GM23248 (cell line): Measurements from ENCODE around the gene MYO15A. TPM values are rescaled to one million over a fixed set of nuclear protein-coding genes. Genes with fewer than 3 reads are reported as not detected.

Experiments
- DNase-seq: peaks from one replicate; pipeline ENCODE4 v3.0.0-alpha.2; 2015
- H2AFZ ChIP-seq: fragments of 200-600 bp; sonication (generic); 2 replicates; pipeline ENCODE4 v1.6.1; 2016; ENCODE audit warnings: antibody characterized with exemption
- H3F3A ChIP-seq: fragments of 200-600 bp; sonication (generic); 2 replicates; pipeline ENCODE4 v1.6.1; 2016; ENCODE audit warnings: mild to moderate bottlenecking, antibody characterized with exemption, mixed run types; ENCODE audit not compliant: insufficient read depth
- H3K27ac ChIP-seq: fragments of 200-600 bp; sonication (generic); 2 replicates; pipeline ENCODE4 v1.5.1; 2016; ENCODE audit warnings: mild to moderate bottlenecking
- H3K27me3 ChIP-seq: fragments of 200-600 bp; sonication (generic); replicated peaks from 2 replicates; pipeline ENCODE4 v1.6.1; 2016; ENCODE audit warnings: mild to moderate bottlenecking; ENCODE audit not compliant: insufficient read depth
- H3K36me3 ChIP-seq: fragments of 200-600 bp; sonication (generic); 2 replicates; pipeline ENCODE4 v1.6.1; 2016; ENCODE audit warnings: low read depth, mild to moderate bottlenecking
- H3K4me1 ChIP-seq: fragments of 200-600 bp; sonication (generic); 2 replicates; pipeline ENCODE4 v1.6.1; 2016; ENCODE audit warnings: mild to moderate bottlenecking; ENCODE audit not compliant: insufficient read depth
- H3K4me2 ChIP-seq: fragments of 200-600 bp; sonication (generic); one replicate; pipeline ENCODE4 v1.6.1; 2016; ENCODE audit warnings: mild to moderate bottlenecking; ENCODE audit not compliant: unreplicated experiment
- H3K4me3 ChIP-seq: fragments of 200-600 bp; sonication (generic); 2 replicates; pipeline ENCODE4 v1.5.1; 2016; ENCODE audit warnings: mild to moderate bottlenecking
- H3K79me2 ChIP-seq: fragments of 200-600 bp; sonication (generic); 2 replicates; pipeline ENCODE4 v1.6.1; 2016; ENCODE audit warnings: mild to moderate bottlenecking; ENCODE audit not compliant: insufficient read depth
- H3K9ac ChIP-seq: fragments of 200-600 bp; sonication (generic); 2 replicates; pipeline ENCODE4 v1.6.1; 2016; ENCODE audit warnings: mild to moderate bottlenecking
- H3K9me2 ChIP-seq: fragments of 200-600 bp; sonication (generic); 2 replicates; pipeline ENCODE4 v1.6.1; 2016; ENCODE audit warnings: mixed run types, mild to moderate bottlenecking, moderate library complexity; ENCODE audit not compliant: insufficient read depth
- H3K9me3 ChIP-seq: fragments of 200-600 bp; sonication (generic); one replicate; pipeline ENCODE4 v1.6.1; 2017; ENCODE audit warnings: low read depth
- H4K20me1 ChIP-seq: fragments of 200-600 bp; sonication (generic); 2 replicates; pipeline ENCODE4 v1.6.0; 2016; ENCODE audit not compliant: insufficient read depth
- EZH2 ChIP-seq: fragments of 200-600 bp; sonication (generic); IDR thresholded peaks from 2 replicates; pipeline ENCODE4 v1.6.1; 2018; ENCODE audit warnings: antibody characterized with exemption, mild to moderate bottlenecking; ENCODE audit not compliant: insufficient read depth, poor library complexity, severe bottlenecking
- EZH2phosphoT487 ChIP-seq: fragments of 200-600 bp; sonication (generic); IDR thresholded peaks from 2 replicates; pipeline ENCODE4 v1.6.1; 2018; ENCODE audit warnings: antibody characterized with exemption, moderate library complexity, mild to moderate bottlenecking, low read depth; ENCODE audit not compliant: insufficient read depth
- WGBS, 2 experiments: methylation state at CpG; one replicate each; pipeline ENCODE4 v1.1.6; 2015 to 2017; ENCODE audit warnings: low lambda C conversion rate in 2 of 2, low coverage in 1 of 2; ENCODE audit errors: missing lambda C conversion rate in 2 of 2; 5-methylcytosine and 5-hydroxymethylcytosine counted together
- in situ Hi-C: fragments of 300-500 bp; cut with MboI; formaldehyde crosslinking; loops from 2 replicates; pipeline ENCODE4 v1.15.0; 2020
- polyA plus RNA-seq: library from polyadenylated mRNA; unstranded; fragments of >200 nt; fragmentation: Nextera tagmentation; extraction: Ambion mirVana; gene quantifications from 2 replicates; pipeline ENCODE4 v1.2.1, GENCODE V29; 2016
- total RNA-seq: library from RNA; depleted of rRNA; stranded (reverse); fragments of >200 nt; shearing (Covaris generic); gene quantifications from 2 replicates; pipeline ENCODE4 v1.2.3, GENCODE V29; 2014

MYO15A gene
- total and polyA plus RNA-seq, 2 experiments from 2014 or later, result 0.54 to 0.70 TPM

DNA sequence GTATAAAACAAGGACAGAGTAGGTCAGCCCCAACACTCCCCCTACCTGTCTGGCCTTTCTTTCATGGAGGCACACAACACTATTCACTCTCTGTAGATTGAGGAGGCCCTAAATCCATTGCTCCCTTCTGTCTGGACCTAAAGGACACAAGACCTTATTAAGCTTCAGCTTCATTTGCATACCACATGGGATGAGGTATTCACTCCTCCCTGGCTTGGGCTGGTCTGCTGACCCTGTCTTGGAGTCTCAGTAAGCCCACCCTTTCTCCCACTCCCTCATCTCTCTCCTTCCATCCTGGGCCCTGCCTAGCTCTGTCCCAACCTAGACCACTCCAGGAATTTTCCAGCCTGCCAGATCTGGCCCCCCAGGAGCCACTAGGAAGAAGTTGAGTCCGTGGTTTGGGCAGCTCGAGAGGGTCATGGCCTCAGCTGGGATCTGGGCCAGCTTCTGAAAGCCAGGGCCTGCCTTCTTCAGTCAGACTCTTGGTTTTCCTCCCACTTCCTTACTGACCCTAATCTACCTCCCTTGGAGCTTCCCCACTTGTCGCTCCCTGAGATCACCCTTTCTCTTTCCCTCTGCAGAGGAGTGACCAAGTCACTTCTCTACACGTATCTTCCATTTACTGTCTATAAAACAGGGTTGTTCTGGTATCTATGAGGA lies 110.3 kb downstream of the MYO15A start:
- H4K20me1 ChIP-seq, result no peaks in the 10 kb centered on the region
- no peak overlapping the region for H3K9ac ChIP-seq
- no peak overlapping the region for H2AFZ ChIP-seq
- TF ChIP-seq EZH2 (no peak), EZH2phosphoT487 (no peak)
- H3K9me2 ChIP-seq, result no peaks in the 10 kb centered on the region
- H3K27ac ChIP-seq, result no peak overlapping the region
- peak; percentile 56 for DNase-seq
- no peak overlapping the region for H3K4me2 ChIP-seq
- peaks cover 21% of the 10 kb centered on the region for H3F3A ChIP-seq
- no peaks in the 10 kb centered on the region for H3K79me2 ChIP-seq
- WGBS, 2 experiments, result 29 to 31% methylated on average over 4 of the region's 4 CpGs
- no peaks in the 10 kb centered on the region for H3K36me3 ChIP-seq
- no peak overlapping the region for H3K4me3 ChIP-seq
- in situ Hi-C loops, result no loop called here
- H3K9me3 ChIP-seq, result no peaks in the 10 kb centered on the region
- peaks cover 18% of the 10 kb centered on the region for H3K4me1 ChIP-seq
- no peaks in the 10 kb centered on the region for H3K27me3 ChIP-seq

DNA sequence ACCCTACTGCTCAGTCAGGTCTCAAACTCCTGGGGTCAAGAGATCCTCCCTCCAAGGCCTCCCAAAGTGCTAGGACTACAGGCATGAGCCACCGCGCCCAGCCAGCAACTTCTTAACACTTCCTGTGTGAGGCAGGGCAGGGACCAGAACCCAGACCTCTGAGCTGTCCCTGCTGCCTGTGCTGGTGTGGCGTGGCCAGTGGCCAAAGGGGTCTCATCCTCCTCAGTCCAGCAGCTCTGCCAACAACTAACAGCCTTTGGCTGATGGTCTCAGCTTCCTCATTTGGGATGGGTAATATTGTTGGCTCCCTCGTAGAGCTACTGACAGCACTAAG lies 115.5 kb downstream of the MYO15A start:
- H3K27ac ChIP-seq, result no peak overlapping the region
- no peak overlapping the region for H3K9ac ChIP-seq
- no peak for DNase-seq
- peaks cover 5% of the 10 kb centered on the region for H3F3A ChIP-seq
- H3K4me2 ChIP-seq, result no peak overlapping the region
- H3K36me3 ChIP-seq, result no peaks in the 10 kb centered on the region
- no peaks in the 10 kb centered on the region for H4K20me1 ChIP-seq
- TF ChIP-seq EZH2 (no peak), EZH2phosphoT487 (no peak)
- no peaks in the 10 kb centered on the region for H3K9me2 ChIP-seq
- peaks cover 25% of the 10 kb centered on the region for H3K4me1 ChIP-seq
- WGBS, 2 experiments, result 97% methylated on average over 4 of the region's 4 CpGs
- no peaks in the 10 kb centered on the region for H3K27me3 ChIP-seq
- H3K79me2 ChIP-seq, result peaks cover 32% of the 10 kb centered on the region
- no peak overlapping the region for H3K4me3 ChIP-seq
- H2AFZ ChIP-seq, result no peak overlapping the region
- in situ Hi-C loops, result no loop called here
- H3K9me3 ChIP-seq, result no peaks in the 10 kb centered on the region

DNA sequence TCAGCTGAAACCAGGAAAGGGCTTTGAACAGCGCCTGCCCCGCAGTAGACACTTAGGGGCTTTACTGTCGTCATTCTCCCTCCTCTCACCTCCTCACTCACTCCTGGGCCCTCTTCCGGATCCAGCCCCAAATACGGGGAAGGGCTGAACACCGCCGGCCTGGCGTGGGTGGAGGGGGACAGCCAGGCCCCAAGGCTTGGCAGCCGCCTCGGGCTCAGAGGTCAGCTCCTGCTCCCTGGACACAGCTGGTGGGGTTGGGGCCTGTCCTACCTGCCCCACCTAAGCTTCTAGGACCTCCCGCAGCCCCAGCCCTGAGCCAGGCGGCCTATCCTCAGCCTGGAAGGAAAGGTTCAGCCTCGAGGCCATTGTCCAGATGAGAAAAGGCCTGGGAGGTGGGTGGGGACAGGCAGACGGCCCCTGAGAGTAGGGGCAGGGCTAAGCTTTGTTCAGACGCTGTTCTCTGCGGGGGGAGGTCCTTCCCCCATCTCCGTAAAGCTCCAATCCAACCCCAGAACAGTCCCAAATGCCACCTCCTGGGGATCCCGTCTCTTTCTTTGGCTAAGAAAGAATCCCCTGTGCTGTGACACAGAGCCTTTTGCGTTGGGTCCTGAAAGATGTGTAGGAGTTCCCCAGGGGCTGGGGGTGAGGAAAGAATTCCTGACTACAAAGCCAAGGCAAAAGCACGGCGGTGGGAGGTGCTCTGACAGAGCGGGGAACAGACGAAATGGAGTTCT lies 116.0 kb downstream of the MYO15A start:
- Histone ChIP-seq H2AFZ (peak overlapping the region; percentile 82), H3K4me3 (peak overlapping the region; percentile 55), H3K9me2 (no peaks in the 10 kb centered on the region), H3K79me2 (peaks cover 38% of the 10 kb centered on the region), H3K27ac (no peak overlapping the region), H3K9me3 (no peaks in the 10 kb centered on the region), H3K9ac (peak overlapping the region; percentile 50), H3F3A (peaks cover 5% of the 10 kb centered on the region), H3K4me1 (peaks cover 21% of the 10 kb centered on the region), H3K36me3 (no peaks in the 10 kb centered on the region), H3K4me2 (peak overlapping the region; percentile 86), H3K27me3 (no peaks in the 10 kb centered on the region), H4K20me1 (no peaks in the 10 kb centered on the region)
- WGBS, 2 experiments, result 49 to 52% methylated on average over 22 to 23 of the region's 23 CpGs
- DNase-seq, result no peak
- no peak for TF ChIP-seq EZH2phosphoT487
- TF ChIP-seq EZH2, result no peak
- in situ Hi-C loops, result no loop called here

DNA sequence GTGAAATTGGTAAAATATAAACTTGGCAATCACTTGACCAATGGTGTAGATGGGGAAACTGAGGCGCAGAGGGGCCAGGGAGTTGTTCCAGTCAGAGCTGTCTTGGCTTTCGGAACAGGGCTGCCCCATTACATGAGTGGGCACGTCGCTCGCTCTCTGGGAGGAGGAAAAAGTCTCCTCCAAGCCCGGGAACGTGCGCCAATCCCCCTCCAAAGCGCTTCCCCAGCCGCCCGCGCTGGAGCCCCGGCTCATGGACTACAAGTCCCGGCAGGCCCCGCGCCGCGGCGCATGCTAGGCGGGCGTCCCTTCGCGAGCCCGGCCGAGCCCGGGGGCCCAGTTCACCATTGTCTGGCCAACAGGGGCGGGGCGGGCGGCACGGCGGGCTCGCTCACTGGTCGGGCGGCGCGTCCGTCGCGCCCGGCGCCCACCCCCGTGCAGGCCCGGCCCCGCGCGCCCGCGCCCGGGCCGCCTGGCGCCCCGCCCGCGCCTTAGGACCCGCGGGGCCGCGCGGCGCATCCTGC lies 116.6 kb downstream of the MYO15A start, which contains the start of gene LLGL1:
Gene LLGL1 (plus strand): TSS at position 515 of the 521 bp plus-strand sequence. CDS start 48 bp downstream, outside the sequence.
- Histone ChIP-seq H3K27ac (peak within 1 kb of the TSS; percentile 35; the same call in 1 of the 2 replicates), H4K20me1 (no peaks in the 10 kb centered on the region), H3K79me2 (peaks cover 44% of the 10 kb centered on the region), H2AFZ (peak within 1 kb of the TSS; percentile 93), H3K9me3 (no peaks in the 10 kb centered on the region), H3K9me2 (no peaks in the 10 kb centered on the region), H3F3A (peaks cover 5% of the 10 kb centered on the region), H3K27me3 (no peaks in the 10 kb centered on the region), H3K4me3 (peak within 1 kb of the TSS; percentile 100), H3K9ac (peak within 1 kb of the TSS; percentile 89), H3K4me1 (peaks cover 21% of the 10 kb centered on the region), H3K4me2 (peak within 1 kb of the TSS; percentile 100), H3K36me3 (no peaks in the 10 kb centered on the region)
- 1 to 2% methylated on average over 24 to 41 of the region's 60 CpGs for WGBS, 2 experiments
- TF ChIP-seq EZH2, result no peak
- TF ChIP-seq EZH2phosphoT487, result no peak
- in situ Hi-C loops, result no loop called here
- DNase-seq, result peak; percentile 99
